HG02678 (cell line): Measurements from ENCODE around the gene KCTD1.

Source experiments
- ATAC-seq: cut with Tn5 transposase; IDR thresholded peaks from one replicate; pipeline ENCODE4 v1.9.1; 2021; ENCODE audit warnings: mild to moderate bottlenecking, moderate library complexity; ENCODE audit not compliant: unreplicated experiment

KCTD1 gene

DNA sequence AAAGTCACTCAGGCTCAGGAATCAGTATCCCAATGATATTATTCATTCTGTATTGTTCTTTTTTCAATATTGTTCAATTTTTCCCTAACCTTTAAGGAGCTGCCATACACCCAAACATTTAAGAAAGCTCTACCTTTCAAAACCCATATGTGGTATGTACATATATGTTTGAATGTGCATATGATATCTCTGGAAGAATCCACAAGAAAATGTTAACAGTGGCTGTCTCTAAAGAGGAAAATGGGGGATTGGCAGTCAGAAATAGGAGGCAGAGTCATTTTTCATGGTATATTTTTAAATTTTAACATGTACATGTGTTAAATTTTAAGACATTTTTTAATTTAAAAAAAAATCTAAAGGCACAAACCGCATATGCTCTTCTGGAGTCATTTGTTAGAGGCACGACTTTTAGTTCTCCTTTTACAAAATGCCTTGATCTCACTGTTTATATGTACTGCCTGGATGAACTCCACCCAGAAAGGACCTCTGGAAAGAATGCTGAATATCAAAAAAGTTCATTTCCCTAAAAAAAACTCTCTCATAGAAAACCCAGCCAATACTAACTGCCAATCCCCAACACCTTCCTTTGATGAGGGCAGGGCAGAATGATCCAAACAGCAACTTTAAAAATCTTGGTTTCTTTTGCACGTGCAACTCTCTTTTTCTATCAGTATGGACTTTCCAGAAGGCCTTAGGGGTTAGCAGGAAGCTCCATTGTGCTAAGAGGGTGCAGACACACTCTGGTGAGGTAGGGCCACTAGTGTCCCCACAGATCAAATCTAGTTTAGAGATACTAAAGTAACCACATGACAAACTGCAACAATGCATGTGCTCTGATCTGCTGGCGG lies 23.6 kb downstream of the KCTD1 start:
- ATAC-seq, result no peak

DNA sequence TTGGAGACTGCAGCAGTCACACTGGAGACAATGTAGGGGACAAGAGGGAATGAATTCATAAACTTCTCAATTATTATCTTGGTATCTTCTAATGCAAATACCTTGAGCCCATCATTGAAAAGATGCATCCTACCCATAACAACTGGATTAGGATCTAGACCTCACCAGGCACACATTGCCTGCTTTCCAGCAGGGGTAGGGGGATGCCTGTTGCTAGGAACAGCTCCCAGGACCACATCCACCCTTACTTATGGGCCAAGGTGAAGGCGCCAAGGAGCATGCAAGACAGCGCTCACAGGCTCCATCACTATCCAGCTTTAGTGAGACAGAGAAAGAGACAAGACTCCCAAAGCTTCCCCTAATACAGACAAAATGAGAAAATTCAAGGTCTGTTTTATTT lies 24.4 kb downstream of the KCTD1 start:
- no peak for ATAC-seq

DNA sequence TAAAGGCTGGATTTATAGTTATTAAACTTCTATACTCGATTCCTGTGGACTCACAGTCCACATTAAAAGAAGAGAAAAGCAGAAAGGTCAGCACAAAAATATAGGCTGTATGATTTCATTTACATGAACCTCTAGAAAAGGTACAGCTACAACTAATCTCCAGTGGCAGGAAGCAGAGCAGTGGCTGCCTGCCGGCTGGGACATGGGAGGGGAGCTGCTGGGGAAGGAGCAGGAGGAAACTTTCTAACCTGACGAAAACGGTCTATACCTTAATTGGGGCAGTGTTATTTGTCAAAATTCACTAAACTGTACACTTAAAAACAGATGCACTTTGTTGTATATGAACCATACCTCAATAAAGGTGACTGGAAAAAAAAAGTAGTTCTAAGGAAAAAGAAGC lies 26.7 kb downstream of the KCTD1 start:
- ATAC-seq, result no peak

DNA sequence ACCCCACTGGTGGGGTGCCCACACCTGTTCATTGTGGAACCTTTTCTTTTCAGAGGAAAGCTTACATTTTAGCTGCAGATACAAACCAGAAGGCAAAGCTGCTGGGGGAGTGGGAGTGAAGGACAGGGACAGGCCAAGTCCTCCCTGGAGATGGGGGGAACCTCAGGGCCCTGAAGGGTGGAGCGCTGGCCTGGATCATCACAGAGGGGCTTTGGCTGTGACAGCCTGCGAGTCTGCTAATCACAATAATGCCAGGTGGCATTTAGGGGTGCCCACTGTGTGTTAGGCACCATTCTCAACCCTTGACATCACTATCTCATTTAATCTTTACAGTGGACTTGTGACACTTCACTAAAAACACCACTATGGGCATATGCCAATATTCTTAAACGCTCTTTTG lies 27.4 kb downstream of the KCTD1 start:
- ATAC-seq, result no peak

DNA sequence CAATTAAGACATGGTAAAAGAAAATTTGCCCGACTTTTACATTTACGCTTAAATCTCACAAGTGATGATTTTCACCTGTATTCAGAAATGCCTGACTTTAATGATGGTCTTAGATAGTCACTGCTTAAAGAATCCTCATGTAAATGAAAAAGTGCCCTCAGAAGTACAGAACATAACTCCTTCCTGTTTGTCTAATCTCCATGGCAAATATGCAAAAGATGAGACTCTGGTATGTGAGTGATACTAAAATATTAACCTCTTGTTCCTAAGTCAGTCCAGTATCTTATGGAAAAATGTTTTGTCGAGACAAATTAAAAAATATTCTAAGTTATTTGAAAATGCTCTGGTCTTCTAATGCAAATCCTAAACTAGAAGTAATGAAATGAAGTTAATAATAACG lies 29.2 kb downstream of the KCTD1 start:
- no peak for ATAC-seq

DNA sequence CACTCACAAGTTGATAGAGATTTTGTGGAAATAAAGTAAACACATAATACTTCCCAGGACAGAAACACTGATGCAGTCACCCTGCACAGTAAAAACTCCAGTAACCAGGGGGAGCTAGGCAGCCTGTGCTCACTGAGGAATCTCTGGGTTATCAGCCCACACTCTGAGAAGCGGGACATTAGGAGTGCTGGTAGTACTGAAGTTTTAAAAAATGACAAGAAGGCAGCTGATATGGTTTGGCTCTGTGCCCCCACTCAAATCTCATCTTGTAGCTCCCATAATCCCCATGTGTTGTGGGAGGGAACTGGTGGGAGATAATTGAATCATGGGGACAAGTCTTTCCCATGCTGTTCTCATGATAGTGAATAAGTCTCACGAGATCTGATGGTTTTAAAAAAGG lies 31.4 kb downstream of the KCTD1 start:
- ATAC-seq, result no peak

DNA sequence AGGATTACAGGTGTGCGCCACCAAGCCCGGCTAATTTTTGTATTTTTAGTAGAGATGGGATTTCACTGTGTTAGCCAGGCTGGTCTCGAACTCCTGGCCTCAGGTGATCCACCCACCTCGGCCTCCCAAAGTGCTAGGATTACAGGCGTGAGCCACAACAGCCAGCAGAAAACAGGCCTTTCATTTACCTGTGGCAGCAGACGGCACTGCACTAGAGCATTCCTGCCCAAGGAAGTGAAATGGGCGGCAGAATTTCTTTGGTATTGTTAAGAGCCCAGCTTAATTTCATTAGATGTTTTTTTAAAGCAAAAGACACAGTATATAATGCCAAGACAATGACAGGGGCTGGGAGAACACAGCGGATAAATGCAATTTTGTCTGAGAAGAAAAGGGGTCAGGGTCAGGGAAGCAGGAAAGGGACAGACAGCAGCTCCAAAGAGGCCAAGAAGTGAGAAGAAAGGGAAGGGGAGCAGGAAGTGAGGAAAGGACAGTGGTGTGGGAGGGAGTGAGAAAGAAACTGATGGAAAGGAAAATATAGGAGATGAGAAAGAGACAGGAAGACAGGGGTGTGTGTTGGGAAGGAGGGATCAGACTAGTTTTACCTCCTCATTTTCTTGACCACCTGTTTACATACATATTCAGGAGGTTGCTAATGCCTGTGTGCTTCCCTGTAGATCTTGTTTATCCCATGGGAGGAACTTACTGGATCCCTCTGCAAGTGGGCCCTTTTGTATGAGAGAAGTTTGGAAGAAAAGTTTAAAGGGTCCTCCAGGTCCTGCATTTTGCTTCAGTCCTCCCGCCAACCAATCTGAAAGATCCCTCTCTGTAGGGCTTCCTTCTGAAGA lies 32.5 kb downstream of the KCTD1 start:
- ATAC-seq, result no peak

DNA sequence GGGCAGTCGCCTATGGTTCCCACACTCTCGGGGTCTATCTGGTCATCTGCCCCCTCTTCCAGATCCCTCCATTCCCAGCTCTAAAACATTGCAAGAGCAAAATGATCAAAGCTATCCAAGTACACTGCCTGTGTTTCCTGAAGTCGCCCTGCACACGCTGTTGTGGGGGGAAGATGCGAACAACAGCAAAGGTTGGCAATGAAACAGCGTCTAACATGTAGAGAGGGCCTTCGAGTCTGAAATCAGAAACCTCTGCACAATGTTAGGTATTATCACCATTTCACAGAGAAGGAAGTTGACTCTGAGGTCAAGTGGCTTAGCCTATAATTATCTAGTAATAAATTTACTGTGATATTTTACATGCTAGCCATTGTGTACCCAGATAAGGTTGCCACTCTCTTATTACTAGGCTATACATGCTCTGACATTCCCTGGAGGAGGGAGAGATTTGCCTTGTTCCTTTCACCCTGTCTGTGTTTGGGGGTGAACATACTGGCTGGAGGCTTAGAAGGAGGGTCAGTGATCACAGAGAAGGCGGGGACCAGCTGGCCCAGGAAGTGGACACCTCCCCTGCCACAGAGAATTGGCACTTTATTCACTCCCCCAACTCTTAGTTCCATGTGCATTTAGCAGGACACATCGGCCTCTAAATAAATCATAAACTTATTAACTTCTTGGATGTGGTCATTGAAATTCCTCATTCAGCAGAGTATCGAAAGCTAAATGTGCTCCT lies 36.8 kb downstream of the KCTD1 start:
- ATAC-seq, result no peak

DNA sequence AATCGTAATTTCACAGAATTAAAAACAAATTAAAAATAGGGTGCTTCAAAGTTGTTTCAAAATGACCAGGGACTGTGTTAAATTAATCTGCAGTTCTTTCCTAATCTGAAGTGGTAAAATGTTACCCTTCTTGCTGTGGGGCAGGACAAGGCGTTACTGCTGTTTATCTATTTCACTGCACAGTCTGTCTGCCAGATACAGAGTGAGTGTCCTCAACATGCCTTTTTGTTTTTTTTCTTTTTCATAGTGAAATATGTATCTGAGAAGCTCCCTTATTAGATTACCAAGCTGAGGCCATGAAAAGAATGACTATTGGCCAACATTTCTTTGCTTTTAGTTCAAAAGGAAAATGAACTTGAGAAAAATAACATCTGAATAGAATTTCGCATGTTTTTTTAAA lies 38.0 kb downstream of the KCTD1 start:
- ATAC-seq, result no peak

DNA sequence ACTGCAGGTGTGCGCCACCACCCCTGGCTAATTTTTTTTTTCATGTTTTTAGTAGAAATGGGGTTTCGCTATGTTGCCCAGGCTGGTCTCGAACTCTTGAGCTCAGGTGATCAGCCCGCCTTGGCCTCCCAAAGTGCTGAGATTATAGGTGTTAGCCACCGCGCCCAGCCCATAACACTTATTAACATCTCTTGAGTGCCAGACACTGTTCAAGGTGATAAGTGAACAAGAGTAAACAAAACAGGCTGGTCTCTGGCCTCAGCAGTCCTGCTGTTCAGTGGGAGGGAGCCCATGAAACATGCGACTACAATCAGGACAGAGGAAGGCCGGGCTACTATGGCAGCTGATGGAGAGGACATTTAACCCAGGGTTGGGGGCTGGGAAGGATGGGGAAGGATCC lies 42.3 kb downstream of the KCTD1 start:
- ATAC-seq, result no peak

DNA sequence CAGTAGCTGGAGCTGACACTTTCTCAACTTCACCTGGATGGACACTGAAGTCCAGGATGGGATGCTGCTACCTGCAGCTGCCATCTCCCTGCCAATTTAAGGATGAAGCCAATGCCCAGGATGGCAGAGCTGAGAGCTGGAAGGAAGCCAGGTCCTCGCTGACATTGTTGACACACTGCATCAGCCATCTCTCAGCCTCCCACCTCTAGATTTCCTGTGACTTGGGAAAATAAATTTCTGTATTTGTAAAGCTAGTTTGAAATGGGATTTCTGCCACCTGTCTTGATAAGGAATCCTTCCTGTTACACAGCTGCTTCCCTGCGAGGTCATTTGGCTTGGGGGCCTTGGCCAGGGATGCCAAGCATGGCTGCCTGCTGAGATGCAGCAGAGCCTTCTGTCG lies 43.5 kb downstream of the KCTD1 start:
- no peak for ATAC-seq

DNA sequence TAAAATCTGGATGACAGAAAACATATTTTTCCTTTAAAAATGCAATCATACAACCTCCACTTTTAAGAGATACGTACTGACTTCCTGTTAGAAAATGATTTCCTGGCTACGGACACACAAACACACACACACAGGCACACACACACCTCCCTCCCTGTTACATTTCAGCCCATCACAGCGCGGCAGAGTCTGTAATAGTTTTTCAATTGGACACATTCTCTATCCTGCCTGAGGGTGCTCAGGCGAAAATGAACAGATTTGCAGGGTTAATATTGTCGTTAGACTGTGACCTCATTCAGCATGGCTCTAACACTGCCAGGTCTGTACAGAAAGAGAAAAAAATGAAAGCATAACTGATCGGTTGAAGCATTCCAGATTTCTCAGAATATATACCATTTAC lies 45.0 kb downstream of the KCTD1 start:
- no peak for ATAC-seq

DNA sequence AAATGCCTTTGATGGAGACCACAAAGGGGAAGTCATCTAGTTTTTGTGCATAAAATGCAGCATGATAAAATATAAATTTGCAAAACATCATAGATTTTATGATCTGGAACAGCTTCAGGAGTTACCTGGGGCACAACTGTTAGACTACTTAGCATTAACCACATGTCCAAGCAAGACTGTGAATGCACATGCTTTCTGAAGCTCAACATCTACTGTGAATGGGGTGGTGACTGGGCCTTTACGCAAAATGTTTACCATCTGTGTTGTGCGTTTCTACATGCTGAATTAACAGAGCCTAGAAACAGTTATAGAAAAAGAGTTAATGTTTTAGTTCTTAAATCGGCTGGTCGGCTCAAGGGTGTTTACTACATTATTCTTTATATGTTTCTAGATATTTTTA lies 45.5 kb downstream of the KCTD1 start:
- no peak for ATAC-seq

DNA sequence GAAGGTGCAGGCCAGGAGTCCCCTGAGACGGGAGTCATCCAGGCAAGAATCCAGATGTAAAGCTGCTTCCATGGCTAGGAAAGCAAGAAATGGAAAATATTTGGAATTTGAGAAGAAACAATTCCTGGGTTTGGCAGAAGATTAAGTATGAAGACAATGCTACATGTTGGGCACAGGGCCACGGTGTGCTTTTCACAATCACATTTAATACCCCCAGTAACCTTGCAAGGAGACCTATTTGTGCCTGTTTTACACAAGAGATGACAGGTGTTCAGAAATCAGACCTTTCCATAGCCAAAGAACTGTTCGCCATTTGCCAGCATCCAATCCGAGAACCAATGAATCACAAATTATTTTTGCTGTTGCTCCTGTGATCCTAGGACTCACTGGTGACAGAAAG lies 50.5 kb downstream of the KCTD1 start:
- ATAC-seq, result no peak

DNA sequence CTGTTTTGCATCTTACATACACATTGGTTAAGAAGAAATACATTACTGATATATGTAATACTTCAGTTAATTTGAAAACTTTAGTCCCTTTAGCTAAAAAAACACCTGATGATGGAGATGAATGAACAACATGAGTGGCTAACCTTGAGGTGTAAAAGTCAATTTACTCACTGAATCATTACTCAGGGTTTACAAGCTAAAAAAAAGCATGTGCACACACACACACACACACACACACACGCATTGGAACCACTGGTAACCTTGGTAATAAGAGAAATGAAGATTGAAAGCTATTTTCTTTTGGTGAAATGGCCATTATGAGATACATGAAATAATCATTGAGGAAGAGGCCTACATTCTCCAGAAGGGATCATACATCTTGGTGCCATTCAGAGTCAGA lies 51.8 kb downstream of the KCTD1 start:
- ATAC-seq, result no peak

DNA sequence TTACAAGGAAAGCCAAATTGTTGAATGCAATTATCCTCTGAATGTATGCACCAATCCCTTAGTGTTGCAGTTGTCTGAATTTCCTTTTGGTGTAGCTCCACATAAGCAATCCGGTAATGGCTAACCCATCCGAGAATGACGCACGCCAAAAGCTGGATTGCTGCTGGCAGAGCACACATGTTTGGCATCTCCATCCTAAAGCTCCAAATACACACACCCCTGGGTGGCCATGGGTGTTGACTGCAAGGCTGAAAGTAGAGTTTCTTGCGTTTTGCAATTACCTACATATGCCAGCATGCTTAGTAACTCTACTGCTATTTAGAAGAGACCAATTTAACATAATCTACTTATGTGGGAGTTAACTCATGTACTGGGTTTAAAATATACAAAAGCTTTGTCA lies 53.1 kb downstream of the KCTD1 start:
- no peak for ATAC-seq

DNA sequence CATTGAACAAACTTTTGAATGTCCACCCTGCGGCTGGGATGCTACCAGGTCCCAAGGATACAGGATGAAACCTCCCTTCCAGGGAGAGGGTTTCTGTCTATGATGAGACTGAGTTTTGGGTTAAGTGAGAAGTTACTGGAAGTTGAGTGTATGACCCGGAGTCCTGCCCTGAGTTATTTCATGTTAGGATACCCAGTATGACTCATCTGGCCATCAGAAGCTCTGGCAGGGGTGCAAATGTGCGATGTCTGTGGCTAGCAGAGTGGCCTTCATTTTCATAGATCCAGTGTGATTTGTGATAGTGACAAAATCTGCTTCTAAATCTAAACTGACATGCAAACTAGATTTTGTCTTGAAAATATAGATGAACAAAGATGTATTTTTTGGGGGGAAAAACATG lies 55.3 kb downstream of the KCTD1 start:
- no peak for ATAC-seq

DNA sequence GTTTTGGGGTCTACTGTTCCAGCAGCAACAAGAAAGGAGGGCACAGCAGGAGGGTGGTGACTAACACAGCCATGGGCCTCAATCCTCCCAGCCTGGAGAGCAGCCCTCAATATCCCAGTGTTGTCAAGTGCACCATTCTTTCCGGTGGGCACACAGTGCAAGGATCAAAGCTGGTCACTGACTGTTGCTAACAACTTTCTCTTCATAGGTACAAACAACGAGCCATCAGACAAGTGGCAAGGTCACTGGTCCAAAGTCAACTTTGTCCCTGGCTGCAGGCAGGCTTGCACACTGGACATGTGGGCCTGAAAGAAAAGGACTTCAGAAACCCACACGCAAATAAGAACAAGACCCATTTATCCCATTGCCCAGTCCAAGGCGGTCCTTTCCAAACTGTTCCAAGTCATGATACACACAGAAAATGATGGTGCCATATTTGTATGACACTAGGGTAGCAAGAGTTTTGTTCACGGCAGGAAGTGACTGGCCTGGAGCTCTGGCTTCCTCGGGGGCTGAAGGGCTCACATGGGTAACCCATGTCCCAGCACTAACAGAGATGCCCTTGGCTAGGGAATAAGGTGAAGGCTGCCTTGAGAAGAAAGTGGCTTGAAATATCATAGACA lies 57.0 kb downstream of the KCTD1 start:
- ATAC-seq, result no peak

DNA sequence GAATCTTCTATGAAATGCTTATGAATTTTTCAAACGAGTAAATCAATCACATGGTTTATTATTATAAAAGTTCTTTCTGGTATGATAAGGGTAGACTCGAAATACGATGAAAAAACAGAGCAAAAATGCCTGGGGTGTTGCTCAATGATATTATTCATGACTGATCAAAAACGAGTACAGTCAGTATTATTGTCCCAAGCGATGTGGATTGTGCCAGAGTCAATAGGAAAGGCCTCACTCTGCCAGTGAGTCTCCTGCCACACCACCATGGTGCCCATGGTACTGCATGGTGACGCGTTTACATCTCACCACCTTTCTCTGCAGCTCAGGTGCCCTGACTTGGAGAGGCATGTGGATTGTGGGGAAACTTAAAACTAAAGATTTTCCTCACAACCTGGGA lies 58.5 kb downstream of the KCTD1 start:
- no peak for ATAC-seq

DNA sequence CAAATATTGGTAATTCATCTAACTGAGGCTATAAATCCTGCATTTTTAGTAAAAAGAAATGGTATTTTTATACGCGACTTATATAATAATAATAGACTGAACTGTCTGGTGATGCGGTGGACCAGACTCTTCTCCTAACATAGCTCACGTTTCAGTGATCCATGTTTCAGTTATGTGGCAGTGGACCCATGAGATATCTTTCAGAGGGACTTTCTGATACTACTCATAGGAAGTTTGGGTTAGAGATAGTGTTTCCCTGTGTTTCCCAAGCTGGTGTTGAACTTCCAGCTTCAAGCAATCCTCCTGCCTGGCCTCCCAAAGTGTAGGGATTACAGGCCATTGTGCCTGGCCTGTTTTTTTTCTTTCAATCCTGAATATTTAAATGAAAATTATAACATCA lies 59.2 kb downstream of the KCTD1 start:
- no peak for ATAC-seq

DNA sequence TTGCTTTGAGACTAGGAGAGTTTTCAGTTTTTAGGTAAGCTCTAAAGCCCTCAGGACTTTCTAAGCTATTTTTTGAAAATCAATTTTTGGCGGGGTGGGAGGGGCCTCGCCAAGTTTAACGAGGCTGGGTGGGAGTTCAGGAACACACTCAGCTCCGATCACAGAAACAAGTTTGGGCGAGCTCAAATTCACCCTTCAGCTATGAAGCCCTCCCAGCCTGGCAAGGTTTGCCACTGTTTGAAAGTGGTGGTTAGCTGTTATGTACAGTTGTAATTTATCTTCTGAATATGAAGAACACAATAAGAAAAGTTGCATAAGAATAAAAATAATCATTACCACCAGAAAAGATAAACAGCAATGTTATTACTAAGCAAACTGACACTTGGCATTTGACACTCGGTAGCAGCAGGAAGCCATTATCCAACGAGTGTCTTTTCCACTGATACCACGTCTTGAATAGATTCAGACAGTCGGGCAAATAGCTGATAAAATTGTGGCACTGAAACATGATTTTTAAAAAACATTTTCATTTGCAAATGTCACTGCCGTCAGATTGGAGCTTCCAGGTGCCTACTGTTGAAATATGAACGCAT lies 59.8 kb downstream of the KCTD1 start:
- ATAC-seq, result no peak
